ENCODE data around the gene PRKCZ. TPM values are rescaled to one million over a fixed set of nuclear protein-coding genes. Genes with fewer than 3 reads are reported as not detected.

The PRKCZ gene
- total and polyA plus RNA-seq, 9 of the 15 experiments (the other 6 are each of a cell fraction or from before 2014, with no cell fraction given), result 0.07 to 3.1 (median 1.3) TPM

- peak; percentile 86 for TF ChIP-seq MGA (IDR thresholded peaks at IDR 0.05)
- TF ChIP-seq, protein P1, sequence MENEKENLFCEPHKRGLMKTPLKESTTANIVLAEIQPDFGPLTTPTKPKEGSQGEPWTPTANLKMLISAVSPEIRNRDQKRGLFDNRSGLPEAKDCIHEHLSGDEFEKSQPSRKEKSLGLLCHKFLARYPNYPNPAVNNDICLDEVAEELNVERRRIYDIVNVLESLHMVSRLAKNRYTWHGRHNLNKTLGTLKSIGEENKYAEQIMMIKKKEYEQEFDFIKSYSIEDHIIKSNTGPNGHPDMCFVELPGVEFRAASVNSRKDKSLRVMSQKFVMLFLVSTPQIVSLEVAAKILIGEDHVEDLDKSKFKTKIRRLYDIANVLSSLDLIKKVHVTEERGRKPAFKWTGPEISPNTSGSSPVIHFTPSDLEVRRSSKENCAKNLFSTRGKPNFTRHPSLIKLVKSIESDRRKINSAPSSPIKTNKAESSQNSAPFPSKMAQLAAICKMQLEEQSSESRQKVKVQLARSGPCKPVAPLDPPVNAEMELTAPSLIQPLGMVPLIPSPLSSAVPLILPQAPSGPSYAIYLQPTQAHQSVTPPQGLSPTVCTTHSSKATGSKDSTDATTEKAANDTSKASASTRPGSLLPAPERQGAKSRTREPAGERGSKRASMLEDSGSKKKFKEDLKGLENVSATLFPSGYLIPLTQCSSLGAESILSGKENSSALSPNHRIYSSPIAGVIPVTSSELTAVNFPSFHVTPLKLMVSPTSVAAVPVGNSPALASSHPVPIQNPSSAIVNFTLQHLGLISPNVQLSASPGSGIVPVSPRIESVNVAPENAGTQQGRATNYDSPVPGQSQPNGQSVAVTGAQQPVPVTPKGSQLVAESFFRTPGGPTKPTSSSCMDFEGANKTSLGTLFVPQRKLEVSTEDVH (IDR thresholded peaks at IDR 0.05; ENCODE audit: low read depth, partially characterized antibody), result no peak
- TF ChIP-seq HMGN3 (IDR thresholded peaks at IDR 0.05; ENCODE audit: borderline replicate concordance, extremely low read depth, insufficient read length, low read depth, low read length), result peak; percentile 70
- 0 out of 2 replicates have a peak, but pooled peaks have one; percentile 12 for TF ChIP-seq CBX1 (IDR thresholded peaks at IDR 0.05; ENCODE audit: low read depth)
- TF ChIP-seq, protein P2, sequence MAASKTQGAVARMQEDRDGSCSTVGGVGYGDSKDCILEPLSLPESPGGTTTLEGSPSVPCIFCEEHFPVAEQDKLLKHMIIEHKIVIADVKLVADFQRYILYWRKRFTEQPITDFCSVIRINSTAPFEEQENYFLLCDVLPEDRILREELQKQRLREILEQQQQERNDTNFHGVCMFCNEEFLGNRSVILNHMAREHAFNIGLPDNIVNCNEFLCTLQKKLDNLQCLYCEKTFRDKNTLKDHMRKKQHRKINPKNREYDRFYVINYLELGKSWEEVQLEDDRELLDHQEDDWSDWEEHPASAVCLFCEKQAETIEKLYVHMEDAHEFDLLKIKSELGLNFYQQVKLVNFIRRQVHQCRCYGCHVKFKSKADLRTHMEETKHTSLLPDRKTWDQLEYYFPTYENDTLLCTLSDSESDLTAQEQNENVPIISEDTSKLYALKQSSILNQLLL (CRISPR knock-in tag; IDR thresholded peaks at IDR 0.05; ENCODE audit: borderline replicate concordance), result no peak
- TF ChIP-seq CXXC5 (CRISPR knock-in tag; IDR thresholded peaks at IDR 0.05), result peak; percentile 91
- TF ChIP-seq MCM2 (IDR thresholded peaks at IDR 0.05; ENCODE audit: low read depth), result no peak
Observed at GRCh38 chr1:2189459-2190425, 139.5 kb downstream of the PRKCZ start (continued).
